SHP77 (cell line): ENCODE data around the gene TAOK3.
"Not testable (repeated sequence)": the region's sequence is repeated elsewhere in the genome, so short reads cannot be mapped to it uniquely, and the experiment has no call there.

ENCODE experiments used
- DNase-seq, 2 experiments: peaks; one replicate each; lab custom pipeline; 2025; lab: John Stamatoyannopoulos, UW

Gene TAOK3

GRCh38 chr12:118337194-118337838 lies 35.4 kb downstream of the TAOK3 start:
- no peak for DNase-seq

GRCh38 chr12:118336123-118336522 lies 36.6 kb downstream of the TAOK3 start:
- no peak for DNase-seq

GRCh38 chr12:118334939-118335567 lies 37.7 kb downstream of the TAOK3 start:
- DNase-seq = no peak

GRCh38 chr12:118334241-118334640 lies 38.5 kb downstream of the TAOK3 start:
- no peak for DNase-seq

- DNase-seq = no peak
These were observed 40.2 kb downstream of the TAOK3 start for GRCh38 chr12:118332511-118332910.

- no peak for DNase-seq
These were observed 42.2 kb downstream of the TAOK3 start for GRCh38 chr12:118330421-118331018.

GRCh38 chr12:118328486-118329330 lies 44.0 kb downstream of the TAOK3 start:
- no peak for DNase-seq

GRCh38 chr12:118327391-118327790 lies 45.3 kb downstream of the TAOK3 start:
- DNase-seq = no peak

- DNase-seq = no peak
These were observed 45.7 kb downstream of the TAOK3 start for GRCh38 chr12:118326991-118327390.

- no peak for DNase-seq
These were observed 47.6 kb downstream of the TAOK3 start for GRCh38 chr12:118325081-118325480.

GRCh38 chr12:118319627-118320026 lies 53.1 kb downstream of the TAOK3 start:
- no peak for DNase-seq

- DNase-seq = no peak
These were observed 54.0 kb downstream of the TAOK3 start for GRCh38 chr12:118318744-118319143.

GRCh38 chr12:118317729-118318128 lies 55.0 kb downstream of the TAOK3 start:
- no peak for DNase-seq

- DNase-seq = no peak
These were observed 56.9 kb downstream of the TAOK3 start for GRCh38 chr12:118315821-118316220.

- DNase-seq = no peak
These were observed 60.1 kb downstream of the TAOK3 start for GRCh38 chr12:118312578-118312977.

- no peak for DNase-seq
These were observed 61.0 kb downstream of the TAOK3 start for GRCh38 chr12:118311666-118312065.

GRCh38 chr12:118310320-118310719 lies 62.4 kb downstream of the TAOK3 start:
- no peak for DNase-seq

- not testable (repeated sequence) for DNase-seq
These were observed 64.7 kb downstream of the TAOK3 start for GRCh38 chr12:118308006-118308405.

- DNase-seq = no peak
These were observed 65.4 kb downstream of the TAOK3 start for GRCh38 chr12:118307069-118307954.

GRCh38 chr12:118304093-118304492 lies 68.6 kb downstream of the TAOK3 start:
- no peak for DNase-seq

- no peak for DNase-seq
These were observed 70.7 kb downstream of the TAOK3 start for GRCh38 chr12:118302053-118302452.
